ENCODE results near the gene MAPK4. TPM values are rescaled to one million over a fixed set of nuclear protein-coding genes. Genes with fewer than 3 reads are reported as not detected.

The MAPK4 gene
- total and polyA plus RNA-seq, 2 of the 4 experiments (the other 2 are of a cell fraction) = not detected

GRCh38 chr18:50734342-50734741, 174.5 kb downstream of the MAPK4 start:
- no peak overlapping the region for H3K18ac ChIP-seq (ENCODE audit: low read depth, low read length)
- no peaks in the 10 kb centered on the region for H4K20me1 ChIP-seq (ENCODE audit: insufficient read depth, low read length)
- no peak overlapping the region for H3K27ac ChIP-seq (ENCODE audit: insufficient read depth, low read length)
- no peaks in the 10 kb centered on the region for H3K27me3 ChIP-seq (ENCODE audit: control insufficient read depth, insufficient read depth, low read length)
- no peaks in the 10 kb centered on the region for H3K36me3 ChIP-seq (ENCODE audit: control insufficient read depth, insufficient read depth, low read length)
- H3K79me1 ChIP-seq (ENCODE audit: low read depth in 1 of 2, low read length in 2 of 2) = no peaks in the 10 kb centered on the region
- no peak overlapping the region for H3K4ac ChIP-seq (ENCODE audit: low read depth, low read length)
- no peak overlapping the region for H3K56ac ChIP-seq (ENCODE audit: extremely low read depth, insufficient read depth, low read length)
- ChIA-PET CTCF (no interaction called here), POLR2A (ENCODE audit: unreplicated experiment) (no interaction called here)
- H2BK20ac ChIP-seq (ENCODE audit: low read depth, low read length) = no peak overlapping the region
- no peak overlapping the region for H3K14ac ChIP-seq (replicated peaks; ENCODE audit: low read depth, low read length)
- H3K23ac ChIP-seq (ENCODE audit: low read depth, low read length) = no peak overlapping the region
- no peak overlapping the region for H2BK15ac ChIP-seq (ENCODE audit: low read depth, low read length)
- no peaks in the 10 kb centered on the region for H3K9me3 ChIP-seq (ENCODE audit: control insufficient read depth, insufficient read depth, low read length)
- no TSS peak for BruUV-seq (replicated peaks)
- no peak for TF ChIP-seq CEBPB (IDR thresholded peaks at IDR 0.05; ENCODE audit: low read depth, low read length)
- TF ChIP-seq MXI1 (IDR thresholded peaks at IDR 0.05; ENCODE audit: borderline replicate concordance, low read depth, low read length) = no peak
- no peak for TF ChIP-seq RFX5 (IDR thresholded peaks at IDR 0.05; ENCODE audit: low read depth, low read length)
- TF ChIP-seq RCOR1 (IDR thresholded peaks at IDR 0.05; ENCODE audit: insufficient replicate concordance, low read length) = no peak
- TF ChIP-seq CHD1 (IDR thresholded peaks at IDR 0.05; ENCODE audit: low read depth, low read length) = no peak
- TF ChIP-seq RAD21 (IDR thresholded peaks at IDR 0.05; ENCODE audit: low read length) = no peak
- TF ChIP-seq FOS (IDR thresholded peaks at IDR 0.05; ENCODE audit: low read depth, low read length) = no peak
- TF ChIP-seq MAFK (IDR thresholded peaks at IDR 0.05; ENCODE audit: low read depth, low read length) = no peak
- no peak for TF ChIP-seq BHLHE40 (IDR thresholded peaks at IDR 0.05; ENCODE audit: low read depth, low read length)
- no peak for TF ChIP-seq CTCF (conservative IDR thresholded peaks at IDR 0.05; ENCODE audit: low read depth, low read length)
- no peak for TF ChIP-seq MAZ (IDR thresholded peaks at IDR 0.05; ENCODE audit: borderline replicate concordance, low read depth, low read length)
- no peak for TF ChIP-seq POLR2A (IDR thresholded peaks at IDR 0.05; ENCODE audit: low read depth, low read length)
- no peak for TF ChIP-seq ELK1 (IDR thresholded peaks at IDR 0.05; ENCODE audit: borderline replicate concordance, low read depth, low read length)
- TF ChIP-seq NFE2L2 (IDR thresholded peaks at IDR 0.05; ENCODE audit: low read depth, low read length) = no peak
- TF ChIP-seq USF2 (IDR thresholded peaks at IDR 0.05; ENCODE audit: low read depth, low read length) = no peak
- no peak for TF ChIP-seq SMC3 (IDR thresholded peaks at IDR 0.05; ENCODE audit: low read depth, low read length)
- in situ Hi-C loops (cut with MboI; ENCODE audit: low sequenced_read_pairs) = no loop called here
- dilution Hi-C loops (cut with HindIII; ENCODE audit: low sequenced_read_pairs, unreplicated experiment) = no loop called here
- ATAC-seq (ENCODE audit: low read depth) (no peak), DNase-seq (no peak)
- H3K4me1 ChIP-seq (ENCODE audit: control insufficient read depth, insufficient read depth, low read length) = no peaks in the 10 kb centered on the region
- WGBS, 2 experiments (ENCODE audit: extremely low coverage in 2 of 2, insufficient read length in 1 of 2) = 70% methylated on average over 4 of the region's 8 CpGs; no CpG with 5 or more reads in 1 of the 2 experiments
- H3K4me2 ChIP-seq (ENCODE audit: low read depth, low read length) = no peak overlapping the region
- no peak overlapping the region for H4K91ac ChIP-seq (ENCODE audit: insufficient read depth, low read depth, low read length)
- no peaks in the 10 kb centered on the region for H3K9me1 ChIP-seq (ENCODE audit: insufficient read depth, low read length)
- H4K8ac ChIP-seq (ENCODE audit: low read depth in 2 of 2, low read length in 2 of 2) = no peak overlapping the region
- H2BK120ac ChIP-seq (ENCODE audit: low read depth, low read length) = no peak overlapping the region
- H3K9ac ChIP-seq (ENCODE audit: low read depth, low read length) = no peak overlapping the region
- no peak overlapping the region for H3K4me3 ChIP-seq (ENCODE audit: insufficient read depth, low read depth, low read length)
- no peak overlapping the region for H4K5ac ChIP-seq (ENCODE audit: low read depth, low read length)
- no peak overlapping the region for H2AFZ ChIP-seq (replicated peaks; ENCODE audit: low read length, poor library complexity)
- H2AK9ac ChIP-seq (replicated peaks; ENCODE audit: low read depth, low read length, poor library complexity) = no peak overlapping the region
- H2AK5ac ChIP-seq (ENCODE audit: low read depth, low read length) = no peak overlapping the region
- no peak overlapping the region for H2BK5ac ChIP-seq (ENCODE audit: low read depth, low read length, poor library complexity, severe bottlenecking)
- intact Hi-C loops (cut with micrococcal nuclease) = no loop called here
